SKM-1 (cell line): ENCODE measurements around the gene TRIM2.

Source experiments
- DNase-seq: peaks from one replicate; lab custom pipeline; 2025; ENCODE audit not compliant: unreplicated experiment; lab: John Stamatoyannopoulos, UW

The TRIM2 gene

GRCh38 chr4:153332936-153333335 is 128.7 kb downstream of the TRIM2 start:
- DNase-seq = no peak

DNA sequence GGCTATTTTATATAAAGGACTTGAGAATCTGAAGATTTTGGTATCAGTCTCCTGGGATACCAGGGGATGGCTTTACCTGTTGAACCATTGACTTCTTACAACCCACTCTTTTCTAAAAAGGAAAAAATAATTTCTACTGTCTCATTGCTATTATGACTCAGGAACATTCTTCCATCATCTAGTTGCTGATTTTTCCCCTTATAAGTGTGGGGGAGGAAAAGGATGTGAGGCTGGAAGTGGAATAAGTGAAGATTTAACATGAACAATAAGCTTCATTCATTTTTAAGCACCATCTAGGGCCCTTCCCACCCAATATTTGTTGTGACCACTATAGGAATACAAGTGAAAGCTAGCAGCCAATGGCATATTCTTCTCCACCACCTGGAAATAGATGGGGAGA is 129.6 kb downstream of the TRIM2 start:
- DNase-seq = no peak

- DNase-seq = no peak
These were observed 131.4 kb downstream of the TRIM2 start for GRCh38 chr4:153335665-153336064.

DNA sequence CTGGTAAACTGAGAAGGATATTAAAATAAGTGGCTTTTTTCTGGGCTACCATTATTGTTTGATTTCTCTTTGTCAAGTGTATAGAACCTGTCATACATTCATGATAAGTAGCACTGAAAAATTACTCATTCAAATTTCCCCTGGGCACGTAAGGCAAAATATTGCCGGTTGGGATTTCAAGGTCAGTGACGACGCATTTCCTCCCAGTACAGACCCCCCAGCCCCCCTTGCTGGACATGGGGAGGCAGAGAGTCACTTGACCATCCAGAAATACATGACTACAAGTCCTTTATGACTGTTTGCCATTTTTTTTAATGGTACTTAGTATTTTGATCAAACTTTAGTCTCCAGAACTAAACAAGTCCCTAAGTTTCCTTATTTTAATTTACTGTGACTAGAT is 133.4 kb downstream of the TRIM2 start:
- no peak for DNase-seq

DNA sequence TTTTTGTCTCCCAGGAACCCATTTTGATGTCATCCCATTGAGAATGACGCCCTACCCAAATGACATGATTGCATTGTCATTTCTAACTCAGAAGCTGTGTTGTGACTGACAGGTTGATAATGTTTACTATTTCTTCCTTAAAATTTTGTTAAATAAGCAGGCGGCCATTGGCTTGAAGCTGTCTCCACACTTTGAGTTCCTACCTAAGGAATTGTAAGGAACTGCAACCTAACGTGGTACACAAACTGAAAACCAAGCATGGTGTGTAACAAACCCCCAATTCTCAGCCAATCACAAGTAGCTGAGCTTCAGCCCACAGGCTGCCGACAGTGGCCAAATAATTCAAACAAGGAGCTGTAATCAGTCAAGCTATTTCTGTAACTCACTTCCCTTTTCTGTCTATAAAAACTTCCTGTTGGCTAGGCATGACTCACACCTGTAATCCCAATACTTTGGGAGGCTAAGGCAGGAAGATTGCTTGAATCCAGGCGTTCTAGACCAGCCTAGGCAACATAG is 137.4 kb downstream of the TRIM2 start:
- DNase-seq = peak; percentile 57

GRCh38 chr4:153342751-153343552 is 138.7 kb downstream of the TRIM2 start:
- DNase-seq = no peak

- DNase-seq = peak; percentile 82
These were observed 140.1 kb downstream of the TRIM2 start, which contains the start of gene MND1 for GRCh38 chr4:153344131-153345011. Gene MND1, plus strand, starts transcription at chr4:153344688. Its CDS starts 50 bp downstream, at chr4:153344738.

DNA sequence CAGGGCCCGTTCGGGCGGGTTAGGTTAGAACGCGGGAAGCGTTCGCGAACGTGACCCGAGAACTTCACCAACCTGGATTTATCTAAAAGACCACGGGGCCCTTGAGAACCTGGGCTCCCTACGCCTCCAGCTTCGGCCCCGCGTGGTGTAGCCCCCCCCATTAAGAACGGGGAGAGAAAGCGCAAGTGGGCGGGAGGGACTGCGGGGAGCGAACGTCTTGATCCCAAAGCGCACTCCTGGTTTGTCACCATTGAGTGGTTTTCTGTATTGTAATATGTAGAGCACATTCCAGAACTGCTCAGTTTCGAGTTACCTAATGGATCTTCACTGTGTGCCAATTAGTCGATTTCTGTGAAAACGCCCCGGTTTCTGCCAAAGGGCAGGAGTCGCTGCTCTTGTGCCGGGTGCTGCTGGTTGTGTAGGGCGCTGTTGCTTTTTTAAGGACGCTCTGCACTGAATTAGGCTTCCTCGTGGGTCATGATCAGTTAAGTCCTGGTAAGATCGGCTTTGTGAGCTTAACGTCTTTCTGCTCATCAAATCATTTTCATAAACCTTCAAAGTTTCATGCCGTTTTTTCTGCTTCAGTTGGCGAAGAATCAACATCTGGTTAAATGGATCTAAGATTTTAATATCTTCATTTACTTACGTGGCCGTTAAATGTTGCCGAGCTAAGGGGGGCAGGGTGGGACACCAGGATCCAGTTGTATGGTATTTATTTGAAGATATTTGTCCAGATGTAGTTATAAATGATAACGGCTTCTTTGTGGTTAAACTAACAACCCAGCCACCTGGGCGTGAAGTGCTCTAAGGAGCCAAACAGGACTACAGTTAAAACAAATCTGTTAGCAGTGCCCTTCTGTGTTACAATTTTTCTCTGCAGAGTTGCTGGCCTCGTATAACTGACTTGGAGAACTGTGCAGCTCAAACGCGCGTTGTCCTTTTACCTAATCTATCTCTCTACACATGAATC is 141.1 kb downstream of the TRIM2 start:
- DNase-seq = peak; percentile 29

GRCh38 chr4:153346031-153346430 is 141.8 kb downstream of the TRIM2 start:
- no peak for DNase-seq

GRCh38 chr4:153346563-153346962 is 142.3 kb downstream of the TRIM2 start:
- DNase-seq = no peak

GRCh38 chr4:153347117-153347516 is 142.9 kb downstream of the TRIM2 start:
- no peak for DNase-seq

GRCh38 chr4:153348006-153348405 is 143.8 kb downstream of the TRIM2 start:
- DNase-seq = no peak

- no peak for DNase-seq
These were observed 145.1 kb downstream of the TRIM2 start for GRCh38 chr4:153349206-153349805.

DNA sequence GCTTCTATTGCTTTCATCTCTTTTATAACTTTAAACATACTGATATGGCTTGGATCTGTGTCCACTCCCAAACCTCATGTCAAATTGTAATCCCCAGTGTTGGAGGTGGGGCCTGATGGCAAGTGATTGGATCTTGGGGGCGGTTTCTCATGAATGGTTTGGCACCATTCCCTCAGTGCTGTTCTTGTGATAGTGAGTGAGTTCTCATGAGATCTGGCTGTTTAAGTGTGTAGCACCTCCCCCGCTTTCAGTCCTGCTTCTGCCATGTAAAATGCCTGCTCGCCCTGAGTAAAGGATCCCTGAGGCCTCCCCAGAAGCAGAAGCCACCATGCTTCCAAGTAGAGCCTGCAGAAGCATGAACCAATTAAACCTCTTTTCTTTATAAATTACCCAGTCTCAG is 157.9 kb downstream of the TRIM2 start:
- DNase-seq = no peak

DNA sequence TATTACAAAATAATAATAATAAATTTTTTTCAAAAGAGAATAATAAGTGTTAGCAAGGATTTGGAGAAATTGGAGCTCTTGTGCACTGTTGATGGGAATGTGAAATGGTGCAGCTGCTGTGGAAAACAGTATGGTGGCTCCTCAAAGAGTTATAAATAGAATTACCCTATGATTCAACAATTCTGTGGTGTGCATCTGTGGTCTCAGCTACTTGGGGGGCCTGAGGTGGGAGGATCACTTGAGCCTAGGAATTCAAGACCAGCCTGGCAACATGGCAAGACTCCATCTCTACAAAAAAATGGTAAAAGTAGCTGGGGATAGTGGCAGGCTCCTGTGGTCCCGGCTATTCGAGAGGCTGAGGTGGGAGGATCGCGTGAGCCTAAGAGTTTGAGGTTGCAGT is 159.8 kb downstream of the TRIM2 start:
- no peak for DNase-seq

DNA sequence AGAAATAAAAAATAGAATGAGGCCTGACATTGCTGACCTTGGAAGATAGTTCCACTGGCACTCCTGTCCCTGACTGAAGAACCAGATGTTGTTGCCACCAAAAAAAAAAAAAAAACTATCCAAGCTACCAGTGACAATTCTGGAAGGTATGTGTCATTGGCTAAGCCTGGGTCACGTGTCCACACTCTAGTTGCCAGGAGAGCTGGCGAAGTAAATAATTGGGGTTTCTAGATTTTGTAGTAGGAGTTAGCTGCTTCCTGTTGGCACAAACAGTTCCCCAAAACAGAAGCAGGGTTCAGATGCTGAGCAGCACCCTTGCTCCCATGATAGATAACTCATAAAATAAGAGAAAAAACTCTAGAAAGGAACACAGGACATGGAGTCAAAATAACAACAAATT is 160.8 kb downstream of the TRIM2 start:
- DNase-seq = no peak

DNA sequence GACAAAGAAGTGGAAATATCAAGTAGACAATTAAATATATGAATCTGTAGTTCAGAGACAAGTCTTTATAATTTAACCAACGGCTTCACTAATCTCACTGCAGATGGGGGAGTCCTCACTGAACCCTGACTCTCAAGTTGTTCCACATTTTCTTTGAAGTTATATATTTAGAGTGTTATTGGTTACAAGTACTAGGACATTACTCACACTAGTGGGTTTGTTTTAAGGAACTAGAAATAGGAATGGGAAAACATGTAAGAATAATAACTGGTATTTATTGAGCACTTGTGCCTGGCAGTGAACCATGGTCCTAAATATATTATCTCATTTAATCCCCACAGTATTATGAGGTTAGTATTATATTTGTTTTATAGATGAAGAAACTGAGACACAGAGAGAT is 162.2 kb downstream of the TRIM2 start:
- DNase-seq = no peak

- no peak for DNase-seq
These were observed 162.8 kb downstream of the TRIM2 start for GRCh38 chr4:153367092-153367491.

DNA sequence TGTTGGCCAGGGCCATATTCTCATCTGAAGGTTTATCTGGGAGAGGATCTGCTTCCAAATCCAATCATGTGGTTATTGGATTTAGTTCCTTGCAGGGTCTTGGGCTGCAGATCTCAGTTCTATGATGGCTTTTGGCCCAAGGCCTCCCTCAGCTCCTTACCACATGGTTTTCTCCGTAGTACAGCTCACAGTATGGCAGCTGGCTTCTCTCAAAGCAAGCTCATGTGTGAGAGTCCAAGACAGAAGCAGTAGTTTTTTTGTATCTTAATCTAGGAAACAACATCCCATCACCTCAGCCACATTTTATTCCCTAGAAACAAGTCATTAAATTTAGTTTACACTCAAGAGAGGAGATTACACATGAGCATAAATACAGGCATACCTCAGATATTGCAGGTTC is 164.8 kb downstream of the TRIM2 start:
- no peak for DNase-seq

DNA sequence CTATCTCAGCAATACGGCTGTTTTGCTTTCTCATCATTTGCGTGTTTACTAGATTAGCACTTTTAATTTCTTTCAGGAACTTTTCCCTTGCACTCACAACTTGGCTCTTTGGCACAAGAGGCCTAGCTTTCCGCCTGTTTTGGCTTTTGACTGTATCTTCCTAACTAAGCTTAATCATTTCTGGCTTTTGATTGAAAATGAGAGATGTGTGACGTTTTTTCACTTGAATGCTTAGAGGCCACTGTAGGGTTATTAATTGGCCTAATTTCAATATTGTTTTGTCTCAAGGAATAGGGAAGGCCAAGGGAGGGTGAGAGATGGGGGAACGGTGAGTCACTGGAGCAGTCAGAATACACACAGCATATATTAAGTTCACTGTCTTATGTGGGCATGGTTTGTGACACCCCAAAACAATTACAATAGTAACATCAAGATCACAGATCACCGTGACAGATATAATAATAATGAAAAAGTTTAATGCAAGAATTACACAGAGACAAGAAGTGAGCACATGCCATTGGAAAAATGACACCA is 167.5 kb downstream of the TRIM2 start:
- no peak for DNase-seq
